ENCODE data around the gene WSCD2.

WSCD2 gene

DNA sequence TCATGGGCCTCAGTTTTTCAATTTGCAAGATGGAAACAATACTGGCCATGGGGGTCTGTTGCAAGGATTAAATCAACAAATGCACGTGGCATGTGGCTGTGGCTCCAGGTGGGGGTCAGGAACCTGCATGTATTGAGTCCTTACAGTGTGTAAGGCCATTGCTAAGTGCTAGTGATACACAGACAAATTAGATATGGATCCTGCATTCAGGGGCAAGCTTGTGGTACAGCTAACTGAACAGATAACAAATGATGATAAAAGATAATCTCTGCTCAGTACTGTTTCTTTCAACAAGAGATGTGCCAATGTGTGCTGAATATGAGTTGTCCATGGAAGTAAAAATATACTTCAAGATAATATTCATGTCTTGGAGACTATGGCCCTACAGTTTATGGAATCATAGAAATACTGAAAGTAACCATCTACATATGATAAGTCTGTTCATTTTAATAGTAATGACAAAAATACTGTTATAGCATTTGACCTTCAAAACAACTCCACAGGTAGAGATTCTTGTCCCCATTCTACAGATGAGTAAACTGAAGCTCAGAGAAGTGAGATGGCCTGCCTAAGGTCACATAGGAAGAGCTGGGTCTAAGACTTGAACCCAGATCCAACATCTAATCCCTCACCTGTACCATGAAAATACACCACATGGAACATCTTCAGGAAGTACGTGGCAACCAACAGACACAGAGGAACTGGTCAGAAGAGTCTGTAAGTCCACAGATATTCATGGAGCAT, 7.2 kb upstream of the WSCD2 start:
- CTCF ChIA-PET, result no interaction called here
- POLR2A ChIA-PET, result no interaction called here
- TF ChIP-seq ELF4 (IDR thresholded peaks at IDR 0.05) (no peak), LEF1 (IDR thresholded peaks at IDR 0.05; ENCODE audit: borderline replicate concordance) (no peak)
- DNase-seq (ENCODE audit: extremely low spot score), result no peak

DNA sequence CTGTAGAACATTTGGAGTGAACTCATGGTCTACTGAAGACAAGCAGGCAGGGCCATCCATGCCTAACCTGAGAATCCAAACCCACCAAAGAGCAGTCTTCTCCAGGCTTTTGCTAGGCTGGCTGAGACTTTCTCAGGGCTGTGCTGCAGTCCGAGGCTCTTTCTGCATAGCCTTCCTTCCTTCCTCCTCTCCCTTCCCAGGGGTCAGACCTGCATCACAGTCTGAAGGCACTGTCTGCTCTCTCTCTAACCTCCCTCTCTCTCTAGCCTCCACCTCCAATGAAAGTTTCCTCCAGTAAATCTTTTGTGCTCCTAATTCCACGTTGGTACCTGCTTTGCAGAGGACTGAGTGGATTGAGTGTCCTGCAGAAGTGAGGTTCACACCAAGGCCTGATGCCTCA, 6.4 kb upstream of the WSCD2 start:
- TF ChIP-seq SUZ12 (IDR thresholded peaks at IDR 0.05), result no peak
- TF ChIP-seq, protein P1, sequence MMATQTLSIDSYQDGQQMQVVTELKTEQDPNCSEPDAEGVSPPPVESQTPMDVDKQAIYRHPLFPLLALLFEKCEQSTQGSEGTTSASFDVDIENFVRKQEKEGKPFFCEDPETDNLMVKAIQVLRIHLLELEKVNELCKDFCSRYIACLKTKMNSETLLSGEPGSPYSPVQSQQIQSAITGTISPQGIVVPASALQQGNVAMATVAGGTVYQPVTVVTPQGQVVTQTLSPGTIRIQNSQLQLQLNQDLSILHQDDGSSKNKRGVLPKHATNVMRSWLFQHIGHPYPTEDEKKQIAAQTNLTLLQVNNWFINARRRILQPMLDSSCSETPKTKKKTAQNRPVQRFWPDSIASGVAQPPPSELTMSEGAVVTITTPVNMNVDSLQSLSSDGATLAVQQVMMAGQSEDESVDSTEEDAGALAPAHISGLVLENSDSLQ (IDR thresholded peaks at IDR 0.05), result no peak
- TF ChIP-seq BHLHE40 (IDR thresholded peaks at IDR 0.05; ENCODE audit: borderline replicate concordance), result no peak
- TF ChIP-seq L3MBTL2 (conservative IDR thresholded peaks at IDR 0.05), result no peak
- TF ChIP-seq ZNF384 (IDR thresholded peaks at IDR 0.05), result no peak
- TF ChIP-seq FOXK2 (IDR thresholded peaks at IDR 0.05), result no peak
- no peak for TF ChIP-seq CTBP1 (IDR thresholded peaks at IDR 0.05; ENCODE audit: borderline replicate concordance)
- TF ChIP-seq LEF1 (IDR thresholded peaks at IDR 0.05; ENCODE audit: borderline replicate concordance), result no peak
- TF ChIP-seq FOXA1 (IDR thresholded peaks at IDR 0.05), result no peak
- TF ChIP-seq SP1 (IDR thresholded peaks at IDR 0.05), result no peak
- no peak for TF ChIP-seq NFRKB (IDR thresholded peaks at IDR 0.05)
- no peak for TF ChIP-seq TARDBP (IDR thresholded peaks at IDR 0.05)
- TF ChIP-seq HDGF (IDR thresholded peaks at IDR 0.05; ENCODE audit: borderline replicate concordance), result no peak
- DNase-seq (ENCODE audit: extremely low spot score), result no peak
- POLR2A ChIA-PET, result no interaction called here
- CTCF ChIA-PET, result no interaction called here

DNA sequence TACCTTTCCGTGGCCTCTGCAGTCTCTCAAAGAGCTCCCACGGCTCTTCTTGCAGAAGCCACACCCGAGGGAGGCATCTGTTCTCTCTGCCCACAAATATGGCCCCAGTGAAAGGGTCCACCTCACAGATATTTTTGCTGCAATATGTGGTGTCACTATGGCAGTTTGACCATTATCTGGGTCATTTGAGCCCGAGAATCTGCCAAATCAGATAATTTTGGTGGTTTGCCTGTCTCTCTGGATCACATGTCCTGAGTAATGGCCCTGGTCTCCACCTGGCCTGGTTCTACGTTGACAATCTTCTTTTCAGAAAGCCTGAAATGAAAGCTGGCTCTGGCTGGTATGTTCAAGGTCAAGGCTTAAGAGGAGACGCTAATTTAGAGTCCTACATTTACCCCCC, 5.7 kb upstream of the WSCD2 start:
- TF ChIP-seq BHLHE40 (IDR thresholded peaks at IDR 0.05; ENCODE audit: borderline replicate concordance), result no peak
- TF ChIP-seq ARNT (IDR thresholded peaks at IDR 0.05), result no peak
- POLR2A ChIA-PET, result no interaction called here
- CTCF ChIA-PET, result no interaction called here
- no peak for DNase-seq (ENCODE audit: extremely low spot score)

DNA sequence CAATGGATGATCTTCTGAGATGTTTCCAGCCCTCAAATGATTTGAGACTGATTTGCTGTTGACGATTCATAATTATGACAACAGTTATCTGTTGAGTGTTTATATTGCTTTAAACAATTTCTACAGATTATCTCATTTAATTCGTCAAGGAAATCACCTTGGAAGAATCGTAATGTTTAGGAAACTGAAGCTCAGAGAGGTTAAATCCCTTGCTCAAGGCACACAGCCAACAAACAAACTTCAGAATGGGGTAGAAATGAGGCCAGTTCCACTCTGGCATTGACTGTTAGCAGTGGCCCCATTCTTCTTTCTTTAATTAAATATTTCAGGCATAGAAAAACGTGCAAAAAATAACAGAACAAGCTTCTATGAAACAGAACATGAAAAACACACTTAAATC, 4.0 kb upstream of the WSCD2 start:
- CTCF ChIA-PET, result no interaction called here
- POLR2A ChIA-PET, result no interaction called here
- TF ChIP-seq SUZ12 (IDR thresholded peaks at IDR 0.05), result no peak
- TF ChIP-seq ELF4 (IDR thresholded peaks at IDR 0.05), result no peak
- no peak for TF ChIP-seq NFRKB (IDR thresholded peaks at IDR 0.05)
- TF ChIP-seq, protein P1 (IDR thresholded peaks at IDR 0.05), result no peak
- no peak for TF ChIP-seq FOXK2 (IDR thresholded peaks at IDR 0.05)
- TF ChIP-seq L3MBTL2 (conservative IDR thresholded peaks at IDR 0.05), result no peak
- no peak for TF ChIP-seq ARNT (IDR thresholded peaks at IDR 0.05)
- TF ChIP-seq HDGF (IDR thresholded peaks at IDR 0.05; ENCODE audit: borderline replicate concordance), result no peak
- no peak for TF ChIP-seq BHLHE40 (IDR thresholded peaks at IDR 0.05; ENCODE audit: borderline replicate concordance)
- no peak for TF ChIP-seq SP1 (IDR thresholded peaks at IDR 0.05)
- no peak for TF ChIP-seq CTBP1 (IDR thresholded peaks at IDR 0.05; ENCODE audit: borderline replicate concordance)
- no peak for TF ChIP-seq TARDBP (IDR thresholded peaks at IDR 0.05)
- TF ChIP-seq FOXA1 (IDR thresholded peaks at IDR 0.05), result no peak

DNA sequence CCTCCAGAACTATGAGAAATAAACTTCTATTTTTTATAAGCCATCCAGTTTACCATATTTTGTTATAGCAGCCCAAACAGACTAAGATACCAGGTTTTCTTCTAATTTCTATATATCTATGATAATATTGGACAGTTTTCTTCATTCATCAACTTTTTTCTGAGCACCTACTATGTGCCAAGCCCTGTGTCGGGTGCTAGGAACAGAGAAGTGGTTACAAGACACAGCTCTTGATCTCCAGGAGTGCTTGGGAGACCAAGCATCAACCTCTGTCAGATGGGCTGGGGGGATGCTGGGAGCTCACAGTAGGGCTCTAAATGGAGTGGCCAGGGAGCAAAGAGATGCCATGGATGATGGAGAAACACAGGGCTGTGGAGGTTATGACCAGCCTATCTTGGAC, 2.9 kb upstream of the WSCD2 start:
- no peak for DNase-seq (ENCODE audit: extremely low spot score)
- ChIA-PET CTCF (no interaction called here), POLR2A (no interaction called here)
- TF ChIP-seq LEF1 (IDR thresholded peaks at IDR 0.05; ENCODE audit: borderline replicate concordance), result no peak
- TF ChIP-seq CTBP1 (IDR thresholded peaks at IDR 0.05; ENCODE audit: borderline replicate concordance), result no peak
- no peak for TF ChIP-seq ARNT (IDR thresholded peaks at IDR 0.05)
- TF ChIP-seq FOXA1 (IDR thresholded peaks at IDR 0.05), result no peak
- no peak for TF ChIP-seq L3MBTL2 (conservative IDR thresholded peaks at IDR 0.05)
- TF ChIP-seq ELF4 (IDR thresholded peaks at IDR 0.05), result no peak
- no peak for TF ChIP-seq HDGF (IDR thresholded peaks at IDR 0.05; ENCODE audit: borderline replicate concordance)
- no peak for TF ChIP-seq TARDBP (IDR thresholded peaks at IDR 0.05)
- no peak for TF ChIP-seq SP1 (IDR thresholded peaks at IDR 0.05)
- TF ChIP-seq NFRKB (IDR thresholded peaks at IDR 0.05), result no peak
- TF ChIP-seq SUZ12 (IDR thresholded peaks at IDR 0.05), result no peak
- no peak for TF ChIP-seq FOXK2 (IDR thresholded peaks at IDR 0.05)
- TF ChIP-seq ZNF384 (IDR thresholded peaks at IDR 0.05), result no peak
- TF ChIP-seq FOXM1 (IDR thresholded peaks at IDR 0.05; ENCODE audit: borderline replicate concordance), result no peak
- TF ChIP-seq, protein P1 (IDR thresholded peaks at IDR 0.05), result no peak
- TF ChIP-seq BHLHE40 (IDR thresholded peaks at IDR 0.05; ENCODE audit: borderline replicate concordance), result no peak

More for the DNA sequence above, 4.0 kb upstream of the WSCD2 start:
- no peak for DNase-seq (ENCODE audit: extremely low spot score)

DNA sequence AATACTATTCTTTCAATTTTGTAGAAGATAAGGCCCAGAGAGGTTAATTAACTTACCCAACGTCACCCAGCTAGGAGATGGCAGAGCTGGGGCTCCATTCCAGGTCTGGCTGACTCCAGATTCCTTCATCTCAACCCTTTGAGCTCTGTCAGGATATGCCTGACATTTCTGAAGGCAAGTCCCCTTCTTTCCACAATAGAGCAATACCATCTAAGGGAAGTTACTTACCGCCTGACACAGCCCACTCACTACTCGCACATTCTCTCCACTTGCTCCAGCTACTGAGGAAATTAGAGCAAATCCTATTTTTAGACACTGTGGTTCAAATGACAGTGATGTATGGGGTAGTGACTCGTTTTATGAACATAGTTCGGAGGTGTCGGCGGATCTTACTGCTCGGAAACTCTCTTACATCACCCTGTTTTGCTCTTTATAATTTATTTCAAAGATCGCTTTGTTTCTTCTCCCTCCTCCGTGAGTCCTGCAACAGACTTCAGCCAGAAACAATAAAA, 2.0 kb upstream of the WSCD2 start:
- ChIA-PET POLR2A (no interaction called here), CTCF (no interaction called here)
- DNase-seq (ENCODE audit: extremely low spot score), result no peak
- no peak for TF ChIP-seq SP1 (IDR thresholded peaks at IDR 0.05)

DNA sequence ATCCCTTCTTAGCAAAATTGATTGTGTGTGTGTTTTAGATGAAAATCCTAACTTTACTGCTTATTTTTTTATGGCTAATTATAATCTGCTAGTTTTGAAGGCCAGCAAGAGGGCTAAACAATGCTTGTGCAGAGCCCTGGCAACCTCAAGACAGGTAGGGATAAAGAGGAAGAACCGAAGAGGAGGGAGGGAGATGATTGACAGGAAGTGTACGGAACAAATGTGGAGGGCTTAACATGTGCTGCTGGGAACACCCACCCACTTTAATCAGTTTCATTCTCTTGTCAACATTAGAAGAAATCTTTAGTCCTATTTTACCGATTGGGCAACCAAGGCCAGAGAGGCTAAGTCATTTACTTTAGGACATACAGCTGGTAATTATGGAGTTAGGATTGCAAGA, 1.4 kb upstream of the WSCD2 start:
- POLR2A ChIA-PET, result no interaction called here
- no peak for DNase-seq (ENCODE audit: extremely low spot score)
- no peak for TF ChIP-seq FOXA1 (IDR thresholded peaks at IDR 0.05)
- TF ChIP-seq, protein P1 (IDR thresholded peaks at IDR 0.05), result peak; percentile 62
- CTCF ChIA-PET, result no interaction called here

Measured in HEK293T (cell line).